Measurements from ENCODE around the gene PCSK4. TPM values are rescaled to one million over a fixed set of nuclear protein-coding genes. Genes with fewer than 3 reads are reported as not detected.
A peak's percentile ranks its signal among the peaks of the same experiment; 100 is the strongest.
"Not testable (repeated sequence)": the region's sequence is repeated elsewhere in the genome, so short reads cannot be mapped to it uniquely, and the experiment has no call there.

PCSK4 gene
- total RNA-seq, 1 donor from 2014 or later = 5.4 TPM

- peak overlapping the region; percentile 7 to 24 for H3K4me3 ChIP-seq
- TF ChIP-seq CTCF (IDR thresholded peaks at IDR 0.05) (peak; percentile 5 to 80 (median 61)), POLR2A (IDR thresholded peaks at IDR 0.05) (no peak), POLR2AphosphoS5 (IDR thresholded peaks at IDR 0.05; ENCODE audit: insufficient read depth in 1 of 2, low read depth in 1 of 2) (peak in 1 of 2 donors; percentile 48)
- no peak overlapping the region for H3K27ac ChIP-seq
- peaks cover 33% of the 10 kb centered on the region for H3K4me1 ChIP-seq
- H3K9me3 ChIP-seq = no peaks in the 10 kb centered on the region
- H3K36me3 ChIP-seq = no peaks in the 10 kb centered on the region
- H3K27me3 ChIP-seq = no peaks in the 10 kb centered on the region
- DNase-seq (ENCODE audit: extremely low spot score in 2 of 2) = no peak
- intact Hi-C loops (cut with DNase I) = no loop called here
Observed at GRCh38 chr19:1503089-1503924, 13.2 kb upstream of the PCSK4 start.

GRCh38 chr19:1502433-1503088 lies 12.4 kb upstream of the PCSK4 start:
- Histone ChIP-seq H3K36me3 (no peaks in the 10 kb centered on the region), H3K4me3 (peak overlapping the region in 1 of 2 donors; percentile 7), H3K9me3 (no peaks in the 10 kb centered on the region), H3K27me3 (no peaks in the 10 kb centered on the region), H3K27ac (no peak overlapping the region), H3K4me1 (peaks cover 29% of the 10 kb centered on the region)
- intact Hi-C loops (cut with DNase I) = no loop called here
- TF ChIP-seq POLR2A (IDR thresholded peaks at IDR 0.05) (no peak), CTCF (IDR thresholded peaks at IDR 0.05) (no peak)
- no peak for DNase-seq (ENCODE audit: extremely low spot score in 2 of 2)

- no peak overlapping the region for H3K4me3 ChIP-seq
- no peaks in the 10 kb centered on the region for H3K9me3 ChIP-seq
- H3K36me3 ChIP-seq = no peaks in the 10 kb centered on the region
- TF ChIP-seq POLR2AphosphoS5 (IDR thresholded peaks at IDR 0.05; ENCODE audit: insufficient read depth in 1 of 2, low read depth in 1 of 2) (no peak), CTCF (IDR thresholded peaks at IDR 0.05) (no peak), POLR2A (IDR thresholded peaks at IDR 0.05) (no peak)
- intact Hi-C loops (cut with DNase I) = no loop called here
- H3K4me1 ChIP-seq = peaks cover 22% of the 10 kb centered on the region
- DNase-seq (ENCODE audit: extremely low spot score in 2 of 2) = no peak
- H3K27ac ChIP-seq = no peak overlapping the region
- H3K27me3 ChIP-seq = no peaks in the 10 kb centered on the region
Observed at GRCh38 chr19:1501200-1501595, 11.0 kb upstream of the PCSK4 start.

GRCh38 chr19:1499231-1499630 lies 9.1 kb upstream of the PCSK4 start:
- intact Hi-C loops (cut with DNase I); H3K4me3 ChIP-seq; H3K27ac ChIP-seq; DNase-seq (ENCODE audit: extremely low spot score in 2 of 2); H3K9me3 ChIP-seq; H3K27me3 ChIP-seq; H3K36me3 ChIP-seq: not testable (repeated sequence)
- H3K4me1 ChIP-seq = peaks cover 22% of the 10 kb centered on the region

GRCh38 chr19:1497578-1498235 lies 7.6 kb upstream of the PCSK4 start:
- Histone ChIP-seq H3K9me3 (no peaks in the 10 kb centered on the region), H3K36me3 (no peaks in the 10 kb centered on the region), H3K4me1 (peaks cover 7% of the 10 kb centered on the region), H3K27ac (no peak overlapping the region), H3K27me3 (no peaks in the 10 kb centered on the region), H3K4me3 (no peak overlapping the region)
- TF ChIP-seq CTCF (IDR thresholded peaks at IDR 0.05) (no peak), POLR2AphosphoS5 (IDR thresholded peaks at IDR 0.05; ENCODE audit: insufficient read depth in 1 of 2, low read depth in 1 of 2) (no peak), POLR2A (IDR thresholded peaks at IDR 0.05) (no peak)
- intact Hi-C loops (cut with DNase I) = no loop called here
- DNase-seq (ENCODE audit: extremely low spot score in 2 of 2) = no peak

All from vagina (tissue), 2 donors.